Mucosa of stomach (tissue), 1 donor: ENCODE data around the gene TRIP13.
A peak's percentile ranks its signal among the peaks of the same experiment; 100 is the strongest.
"Not testable (repeated sequence)": the region's sequence is repeated elsewhere in the genome, so short reads cannot be mapped to it uniquely, and the experiment has no call there.

Source experiments
- H3K27me3 ChIP-seq: one replicate; pipeline ENCODE4 v1.7.0; 2013; ENCODE audit warnings: mild to moderate bottlenecking, low read length; ENCODE audit not compliant: control insufficient read depth, insufficient read depth
- H3K36me3 ChIP-seq: one replicate; pipeline ENCODE4 v1.7.0; 2013; ENCODE audit warnings: low read length; ENCODE audit not compliant: control insufficient read depth, insufficient read depth
- H3K4me1 ChIP-seq: one replicate; pipeline ENCODE4 v1.7.0; 2013; ENCODE audit warnings: mild to moderate bottlenecking, low read length; ENCODE audit not compliant: control insufficient read depth, insufficient read depth
- H3K4me3 ChIP-seq: one replicate; pipeline ENCODE4 v1.7.0; 2013; ENCODE audit warnings: low read length
- H3K9ac ChIP-seq: one replicate; pipeline ENCODE4 v1.7.0; 2013; ENCODE audit warnings: mild to moderate bottlenecking, low read length, moderate library complexity
- H3K9me3 ChIP-seq: one replicate; pipeline ENCODE4 v1.7.0; 2013; ENCODE audit warnings: mild to moderate bottlenecking, low read length, moderate library complexity; ENCODE audit not compliant: control insufficient read depth
- donor health status: Pancreatic carcinoma.

The TRIP13 gene

DNA sequence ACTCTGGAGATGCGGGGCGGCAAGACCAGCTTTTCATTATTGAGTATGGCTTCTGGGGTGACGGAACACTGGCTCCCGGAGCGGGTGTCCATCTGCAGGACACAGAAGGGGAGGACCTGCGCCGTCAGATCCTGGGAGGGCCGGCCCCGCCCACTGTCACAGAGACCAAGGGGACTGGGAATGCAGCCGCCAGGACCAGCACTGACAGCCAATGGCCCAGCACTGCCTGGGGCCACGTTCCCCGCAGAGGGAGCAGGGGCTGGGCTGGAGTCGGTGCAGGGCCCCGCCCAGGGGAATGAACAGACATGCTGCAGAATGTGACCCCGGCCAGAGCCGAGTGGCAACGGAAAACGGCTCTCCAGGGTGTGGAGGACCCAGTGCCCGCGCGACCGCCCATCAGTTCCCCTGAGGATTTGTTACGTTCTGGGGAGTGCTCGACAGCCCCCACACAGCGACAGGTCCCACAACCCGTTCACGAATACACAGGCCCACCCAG, 42.1 kb upstream of the TRIP13 start, which contains the start of gene ZDHHC11:
ZDHHC11 (minus strand) TSS at position 476 of the 496 bp plus-strand sequence; CDS start at position 92, 384 bp downstream.
- H3K4me3 ChIP-seq = peak within 1 kb of the TSS; percentile 41
- H3K4me1 ChIP-seq = peaks cover 20% of the 10 kb centered on the region
- no peaks in the 10 kb centered on the region for H3K9me3 ChIP-seq
- H3K36me3 ChIP-seq = no peaks in the 10 kb centered on the region
- peaks cover 31% of the 10 kb centered on the region for H3K27me3 ChIP-seq
- H3K9ac ChIP-seq = peak within 1 kb of the TSS; percentile 47

DNA sequence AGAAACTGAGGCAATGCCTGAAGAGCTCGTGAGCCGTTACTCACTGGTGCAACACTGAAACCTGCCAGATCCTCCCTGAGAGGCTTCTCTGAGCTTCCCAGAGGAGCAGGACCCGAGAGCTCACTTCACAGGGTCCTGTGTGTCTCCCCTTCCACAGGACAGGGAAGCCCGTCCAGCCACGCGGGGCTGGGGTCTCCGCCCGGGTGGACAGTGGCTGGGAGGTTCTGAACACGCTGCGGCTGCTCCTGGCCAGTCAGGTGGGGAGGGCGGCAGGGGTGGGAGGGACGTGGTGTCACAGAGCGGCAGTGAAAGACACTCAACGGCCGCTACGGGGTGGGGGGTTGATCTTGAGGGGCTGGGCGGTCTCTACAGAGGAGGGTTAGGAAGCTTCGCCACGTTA, 41.6 kb upstream of the TRIP13 start:
- Histone ChIP-seq H3K4me1 (peaks cover 20% of the 10 kb centered on the region), H3K4me3 (no peak overlapping the region), H3K9me3 (no peaks in the 10 kb centered on the region), H3K9ac (no peak overlapping the region), H3K36me3 (no peaks in the 10 kb centered on the region), H3K27me3 (peaks cover 31% of the 10 kb centered on the region)

DNA sequence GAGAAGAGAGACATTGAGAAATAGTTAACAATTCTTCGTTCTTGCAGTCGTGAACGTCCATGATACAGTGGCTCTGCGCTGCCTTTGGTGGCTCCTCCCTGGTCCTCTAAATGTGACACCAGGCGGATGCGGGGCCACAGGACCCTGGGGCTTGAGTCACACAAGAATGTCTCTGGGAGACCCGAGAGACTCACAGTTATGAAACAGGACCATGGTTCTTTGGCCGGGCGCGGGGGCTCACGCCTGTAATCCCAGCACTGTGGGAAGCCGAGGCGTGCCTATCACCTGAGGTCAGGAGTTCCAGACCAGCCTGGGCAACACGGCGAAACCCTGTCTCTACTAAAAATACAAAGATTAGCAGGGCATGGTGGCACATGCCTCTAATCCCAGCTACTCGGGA, 41.1 kb upstream of the TRIP13 start:
- Histone ChIP-seq H3K4me3 (no peak overlapping the region), H3K9ac (no peak overlapping the region), H3K4me1 (peaks cover 20% of the 10 kb centered on the region), H3K36me3 (no peaks in the 10 kb centered on the region), H3K9me3 (no peaks in the 10 kb centered on the region), H3K27me3 (peaks cover 31% of the 10 kb centered on the region)

DNA sequence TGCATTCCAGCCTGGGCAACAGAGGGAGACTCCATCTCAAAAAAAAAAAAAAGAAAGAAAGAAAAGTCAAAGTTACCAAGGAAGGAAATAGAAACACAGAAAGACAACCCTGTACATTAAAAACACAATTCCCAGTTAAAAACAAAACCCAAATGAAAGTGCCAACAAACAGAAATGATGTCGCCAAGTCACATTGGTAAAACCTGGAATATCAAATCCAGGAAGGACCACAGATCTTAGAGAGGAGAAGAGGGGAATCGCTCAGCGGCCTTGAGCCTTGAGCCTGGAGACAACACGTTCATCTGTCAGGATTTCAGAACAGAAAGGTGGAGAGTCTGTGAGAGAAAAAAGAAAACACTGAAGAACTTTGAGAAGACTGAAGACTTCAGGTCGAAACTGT, 40.7 kb upstream of the TRIP13 start:
- no peaks in the 10 kb centered on the region for H3K36me3 ChIP-seq
- peaks cover 20% of the 10 kb centered on the region for H3K4me1 ChIP-seq
- H3K27me3 ChIP-seq = peaks cover 31% of the 10 kb centered on the region
- H3K9me3 ChIP-seq = no peaks in the 10 kb centered on the region
- no peak overlapping the region for H3K9ac ChIP-seq
- H3K4me3 ChIP-seq = no peak overlapping the region

DNA sequence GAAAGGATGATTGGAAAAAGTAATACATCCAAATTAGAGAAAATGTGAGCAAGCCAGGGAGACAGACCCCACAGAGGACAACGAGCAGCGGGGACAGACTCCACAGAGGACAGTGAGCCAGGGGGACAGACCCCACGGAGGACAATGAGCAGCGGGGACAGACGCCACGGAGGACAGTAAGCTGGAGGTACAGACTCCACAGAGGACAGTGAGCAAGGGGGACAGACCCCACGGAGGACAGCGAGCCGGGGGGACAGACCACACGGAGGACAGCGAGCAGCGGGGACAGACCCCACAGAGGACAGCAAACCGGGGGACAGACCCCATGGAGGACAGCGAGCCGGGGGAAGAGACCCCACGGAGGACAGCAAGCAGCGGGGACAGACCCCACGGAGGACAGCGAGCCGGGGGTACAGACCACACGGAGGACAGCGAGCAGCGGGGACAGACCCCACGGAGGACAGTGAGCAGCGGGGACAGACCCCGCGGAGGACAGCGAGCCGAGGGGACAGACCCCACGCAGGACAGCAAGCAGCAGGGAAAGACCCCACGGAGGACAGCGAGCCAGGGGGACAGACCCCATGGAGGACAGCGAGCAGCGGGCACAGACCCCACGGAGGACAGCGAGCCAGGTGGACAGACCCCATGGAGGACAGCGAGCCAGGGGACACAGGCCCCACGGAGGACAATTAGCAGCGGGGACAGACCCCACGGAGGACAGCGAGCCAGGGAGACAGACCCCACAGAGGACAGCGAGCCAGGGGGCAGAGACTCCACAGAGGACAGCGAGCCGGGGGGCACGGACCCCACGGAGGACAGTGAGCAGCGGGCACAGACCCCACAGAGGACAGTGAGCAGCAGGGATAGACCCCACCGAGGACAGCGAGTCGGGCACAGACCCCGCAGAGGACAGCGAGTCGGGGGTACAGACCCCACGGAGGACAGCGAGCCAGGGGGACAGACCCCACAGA, 40.0 kb upstream of the TRIP13 start:
- peaks cover 20% of the 10 kb centered on the region for H3K4me1 ChIP-seq
- no peaks in the 10 kb centered on the region for H3K36me3 ChIP-seq
- no peak overlapping the region for H3K9ac ChIP-seq
- H3K9me3 ChIP-seq = no peaks in the 10 kb centered on the region
- H3K4me3 ChIP-seq = no peak overlapping the region
- H3K27me3 ChIP-seq = peaks cover 31% of the 10 kb centered on the region

DNA sequence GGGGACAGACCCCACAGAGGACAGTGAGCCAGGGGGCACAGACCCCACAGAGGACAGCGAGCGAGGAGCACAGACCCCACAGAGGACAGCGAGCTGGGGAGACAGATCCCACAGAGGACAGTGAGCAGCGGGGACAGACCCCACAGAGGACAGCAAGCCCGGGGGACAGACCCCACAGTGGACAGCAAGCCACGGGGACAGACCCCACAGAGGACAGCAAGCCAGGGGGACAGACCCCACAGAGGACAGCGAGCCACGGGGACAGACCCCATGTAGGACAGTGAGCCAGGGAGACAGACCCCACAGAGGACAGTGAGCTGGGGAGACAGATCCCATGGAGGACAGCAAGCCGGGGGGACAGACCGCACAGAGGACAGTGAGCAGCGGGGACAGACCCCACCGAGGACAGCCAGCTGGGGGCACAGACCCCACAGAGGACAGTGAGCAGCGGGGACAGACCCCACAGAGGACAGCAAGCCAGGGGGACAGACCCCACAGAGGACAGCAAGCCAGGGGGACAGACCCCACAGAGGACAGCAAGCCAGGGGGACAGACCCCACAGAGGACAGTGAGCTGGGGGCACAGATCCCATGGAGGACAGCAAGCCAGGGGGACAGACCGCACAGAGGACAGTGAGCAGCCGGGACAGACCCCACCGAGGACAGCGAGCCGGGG, 39.1 kb upstream of the TRIP13 start:
- not testable (repeated sequence) for H3K9ac ChIP-seq, H3K36me3 ChIP-seq, H3K9me3 ChIP-seq, H3K4me3 ChIP-seq
- Histone ChIP-seq H3K4me1 (peaks cover 20% of the 10 kb centered on the region), H3K27me3 (peaks cover 31% of the 10 kb centered on the region)

DNA sequence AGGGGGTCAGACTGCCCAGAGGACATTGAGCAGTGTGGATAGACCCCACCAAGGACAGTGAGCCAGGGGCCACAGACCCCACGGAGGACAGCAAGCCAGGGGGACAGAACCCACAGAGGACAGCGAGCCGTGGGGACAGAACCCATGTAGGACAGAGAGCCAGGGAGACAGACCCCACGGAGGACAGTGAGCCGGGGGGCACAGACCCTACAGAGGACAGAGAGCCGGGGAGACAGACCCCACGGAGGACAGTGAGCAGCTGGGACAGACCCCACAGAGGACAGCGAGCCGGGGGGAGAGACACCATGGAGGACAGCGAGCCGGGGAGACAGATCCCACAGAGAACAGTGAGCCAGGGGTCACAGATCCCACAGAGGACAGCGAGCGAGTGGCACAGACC, 38.5 kb upstream of the TRIP13 start:
- no peak overlapping the region for H3K4me3 ChIP-seq
- peaks cover 31% of the 10 kb centered on the region for H3K27me3 ChIP-seq
- H3K9ac ChIP-seq = no peak overlapping the region
- H3K36me3 ChIP-seq = no peaks in the 10 kb centered on the region
- peaks cover 18% of the 10 kb centered on the region for H3K4me1 ChIP-seq
- H3K9me3 ChIP-seq = no peaks in the 10 kb centered on the region

DNA sequence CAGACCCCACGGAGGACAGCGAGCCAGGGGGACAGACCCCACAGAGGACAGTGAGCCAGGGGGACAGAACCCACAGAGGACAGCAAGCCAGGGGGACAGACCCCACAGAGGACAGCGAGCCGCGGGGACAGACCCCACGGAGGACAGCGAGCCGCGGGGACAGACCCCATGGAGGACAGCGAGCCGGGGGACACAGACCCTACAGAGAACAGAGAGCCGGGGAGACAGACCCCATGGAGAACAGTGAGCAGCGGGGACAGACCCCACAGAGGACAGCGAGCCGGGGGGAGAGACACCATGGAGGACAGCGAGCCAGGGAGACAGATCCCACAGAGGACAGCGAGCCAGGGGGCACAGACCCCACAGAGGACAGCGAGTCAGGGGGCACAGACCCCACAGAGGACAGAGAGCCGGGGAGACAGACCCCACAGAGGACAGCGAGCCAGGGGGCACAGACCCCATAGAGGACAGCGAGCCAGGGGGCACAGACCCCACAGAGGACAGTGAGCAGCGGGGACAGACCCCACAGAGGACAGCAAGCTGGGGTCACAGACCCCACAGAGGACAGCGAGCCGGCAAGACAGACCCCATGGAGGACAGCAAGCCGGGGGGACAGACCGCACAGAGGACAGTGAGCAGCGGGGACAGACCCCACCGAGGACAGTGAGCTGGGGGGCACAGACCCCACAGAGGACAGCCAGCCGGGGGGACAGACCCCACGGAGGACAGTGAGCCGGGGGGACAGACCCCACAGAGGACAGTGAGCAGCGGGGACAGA, 37.5 kb upstream of the TRIP13 start:
- Histone ChIP-seq H3K4me3 (no peak overlapping the region), H3K27me3 (peaks cover 27% of the 10 kb centered on the region), H3K36me3 (no peaks in the 10 kb centered on the region)

DNA sequence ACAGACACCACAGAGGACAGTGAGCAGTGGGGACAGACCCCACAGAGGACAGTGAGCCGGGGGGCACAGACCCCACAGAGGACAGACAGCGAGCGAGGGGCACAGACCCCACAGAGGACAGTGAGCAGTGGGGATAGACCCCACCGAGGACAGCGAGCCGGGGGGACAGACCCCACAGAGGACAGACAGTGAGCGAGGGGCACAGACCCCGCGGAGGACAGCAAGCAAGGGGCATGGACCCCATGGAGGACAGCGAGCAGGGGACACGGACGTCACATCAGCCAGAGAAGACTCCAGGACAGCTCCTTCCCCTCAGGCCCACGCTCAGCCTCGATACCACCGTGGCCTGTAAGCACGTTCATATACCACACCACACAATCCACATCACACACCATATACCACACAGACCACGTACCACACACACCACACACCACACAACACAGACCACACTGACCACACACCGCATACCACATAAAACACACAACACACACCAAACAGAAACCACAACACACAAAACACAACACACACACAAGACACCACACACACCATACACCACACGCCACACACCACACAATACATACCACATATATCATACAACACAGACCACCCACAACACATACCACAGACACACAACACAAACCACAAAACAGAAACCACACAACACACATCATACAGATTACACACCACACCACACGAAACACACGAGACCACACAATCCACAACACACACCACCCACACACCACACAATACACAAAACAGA, 36.7 kb upstream of the TRIP13 start:
- Histone ChIP-seq H3K4me3 (no peak overlapping the region), H3K27me3 (peaks cover 19% of the 10 kb centered on the region), H3K9me3 (no peaks in the 10 kb centered on the region), H3K36me3 (no peaks in the 10 kb centered on the region), H3K4me1 (peaks cover 3% of the 10 kb centered on the region), H3K9ac (no peak overlapping the region)

More for the DNA sequence above, 37.5 kb upstream of the TRIP13 start:
- peaks cover 8% of the 10 kb centered on the region for H3K4me1 ChIP-seq
- H3K9me3 ChIP-seq = no peaks in the 10 kb centered on the region
- H3K9ac ChIP-seq = no peak overlapping the region

DNA sequence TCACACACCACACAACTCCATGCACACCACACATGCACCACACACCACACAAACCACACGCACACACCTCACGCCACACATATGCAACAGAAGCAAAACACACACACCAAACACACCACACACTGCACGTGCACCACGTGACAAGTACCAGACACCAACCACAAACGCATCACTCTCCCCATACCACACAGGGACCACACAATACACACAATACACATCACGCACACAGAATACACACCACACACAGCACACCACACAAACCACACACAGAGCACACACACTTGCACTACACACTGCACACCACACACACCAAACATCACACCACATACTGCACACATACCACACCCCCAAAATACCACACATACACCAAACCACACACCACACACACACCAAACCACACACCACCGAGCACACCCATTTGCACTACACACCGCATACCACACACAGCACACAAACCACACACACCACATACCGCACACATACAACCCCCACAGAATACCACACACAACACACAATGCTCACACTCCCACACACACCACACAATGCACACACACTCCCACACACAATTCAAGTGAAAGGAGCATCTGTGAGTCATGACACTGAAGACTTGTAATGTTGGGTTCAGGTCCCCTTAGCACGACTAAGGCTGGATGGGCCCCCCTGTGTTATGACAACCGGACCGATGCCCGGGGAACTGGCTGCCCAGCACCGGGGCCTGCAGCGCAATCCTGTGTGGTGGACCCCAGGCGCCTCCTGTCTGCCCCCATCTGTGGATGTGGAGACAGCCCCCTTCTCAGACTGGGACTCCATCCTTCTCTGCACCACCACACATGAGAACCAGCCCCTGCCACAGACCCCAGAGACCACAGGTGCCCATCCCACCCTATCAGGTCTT, 35.9 kb upstream of the TRIP13 start:
- H3K4me1 ChIP-seq = no peaks in the 10 kb centered on the region
- peaks cover 15% of the 10 kb centered on the region for H3K27me3 ChIP-seq
- H3K36me3 ChIP-seq = no peaks in the 10 kb centered on the region
- H3K9me3 ChIP-seq = no peaks in the 10 kb centered on the region
- H3K9ac ChIP-seq = no peak overlapping the region
- no peak overlapping the region for H3K4me3 ChIP-seq
